NCI-H82 (cell line): Measurements from ENCODE around the gene STAC2.

Experiments used
- DNase-seq: peaks from one replicate; lab custom pipeline; 2025; lab: John Stamatoyannopoulos, UW

STAC2 gene

DNA sequence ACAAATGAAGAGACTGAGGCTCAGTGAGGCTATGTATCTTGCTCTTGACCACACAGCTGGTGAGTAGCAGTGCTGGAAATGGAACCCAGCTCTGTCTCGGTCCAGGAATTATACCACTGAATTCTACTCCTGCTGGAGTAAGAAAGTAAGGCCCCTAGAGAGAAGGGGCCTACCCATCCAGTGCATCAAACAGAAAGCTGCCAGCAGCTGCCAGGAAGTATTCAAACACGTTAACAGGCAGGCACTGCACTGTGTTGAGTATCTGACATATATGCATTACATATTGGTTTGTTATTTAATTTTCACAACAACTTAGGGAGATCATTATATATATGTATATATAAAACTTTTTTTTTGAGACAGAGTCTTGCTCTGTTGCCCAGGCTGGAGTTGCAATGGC is 63.8 kb downstream of the STAC2 start:
- no peak for DNase-seq
